H1 (cell line): ENCODE measurements around the gene EMC6. TPM values are rescaled to one million over a fixed set of nuclear protein-coding genes. Genes with fewer than 3 reads are reported as not detected.

Experiments used
- BRCA1 ChIP-seq: IDR thresholded peaks from 2 replicates; pipeline ENCODE4 v1.6.1; 2012; ENCODE audit warnings: low read depth, low read length, improper control_type of control experiment
- CBX5 ChIP-seq: fragments of 300-800, 300-1000 bp; sonication (generic); IDR thresholded peaks from 2 replicates; pipeline ENCODE4 v1.7.1; 2016; ENCODE audit warnings: antibody characterized with exemption, low read length, low read depth
- CHD2 ChIP-seq: IDR thresholded peaks from 2 replicates; pipeline ENCODE4 v1.6.1; 2012; ENCODE audit warnings: low read length, improper control_type of control experiment
- CHD7 ChIP-seq: fragments of 300-600 bp; sonication (generic); IDR thresholded peaks from 2 replicates; pipeline ENCODE4 v1.7.1; 2012; ENCODE audit warnings: low read length, moderate library complexity, mild to moderate bottlenecking, inconsistent platforms; ENCODE audit not compliant: insufficient replicate concordance
- CTBP2 ChIP-seq: IDR thresholded peaks from 2 replicates; pipeline ENCODE4 v1.7.0; 2011; ENCODE audit warnings: borderline replicate concordance, mild to moderate bottlenecking, moderate library complexity, mixed read lengths, low read length; ENCODE audit not compliant: insufficient read depth, insufficient read length
- E2F6 ChIP-seq: IDR thresholded peaks from 2 replicates; pipeline ENCODE4 v1.6.1; 2012; ENCODE audit warnings: inconsistent platforms
- PHF8 ChIP-seq: fragments of 200-600 bp; sonication (generic); conservative IDR thresholded peaks from 2 replicates; pipeline ENCODE4 v1.7.1; 2012; ENCODE audit warnings: low read depth, mild to moderate bottlenecking, inconsistent platforms, low read length, moderate library complexity
- POLR2AphosphoS5 ChIP-seq: IDR thresholded peaks from 2 replicates; pipeline ENCODE4 v1.6.1; 2011; ENCODE audit warnings: low read depth, low read length
- SIN3A ChIP-seq, 2 experiments: IDR thresholded peaks in 1 of 2; conservative IDR thresholded peaks in 1 of 2; 2 replicates each; pipeline ENCODE4 v1.6.1; 2011 to 2012; ENCODE audit warnings: low read length in 2 of 2, improper control_type of control experiment in 1 of 2, low read depth in 1 of 2, mild to moderate bottlenecking in 1 of 2
- TBP ChIP-seq: IDR thresholded peaks from 2 replicates; pipeline ENCODE4 v1.6.1; 2011; ENCODE audit warnings: low read depth, low read length, improper control_type of control experiment
- polyA plus RNA-seq, 7 experiments: library from polyadenylated mRNA; depleted of rRNA in 3 of 7; stranded (reverse) in 5 of 7; unstranded in 2 of 7; fragments of >200 nt in 5 of 7; fragments of 200-250 nt in 2 of 7; gene quantifications; 1 replicate in 5 of 7; 2 replicates in 1 of 7; 4 replicates in 1 of 7; pipeline versions ENCODE4 v1.2.1 to v1.2.3, GENCODE V29; 2011 to 2013; ENCODE audit warnings: missing spikeins in 2 of 7, mixed read lengths in 2 of 7
- total RNA-seq: library from RNA; stranded (reverse); fragmentation: NEBNext Ultra II Directional; extraction: Animal tissue kit (Norgen Biotek cat#: 25700); gene quantifications from 2 replicates; pipeline ENCODE4 v1.2.1, GENCODE V29; 2021

EMC6 gene
- total and polyA plus RNA-seq, 2 of the 8 experiments (the other 6 are each of a cell fraction or from before 2014, with no cell fraction given), result 81.5 to 193 TPM

- TF ChIP-seq CHD7 (no peak), CHD2 (no peak), POLR2AphosphoS5 (no peak), PHF8 (no peak), TBP (no peak), E2F6 (no peak), SIN3A (conservative IDR thresholded peaks at IDR 0.05 in 1 of 2, IDR thresholded peaks at IDR 0.05 in 1 of 2; ENCODE audit: low read depth in 1 of 2, low read length in 2 of 2) (no peak), CTBP2 (no peak), CBX5 (no peak), BRCA1 (no peak)
These were observed 12.8 kb upstream of the EMC6 start (continued) for GRCh38 chr17:3655766-3656165.
